Heart right ventricle (tissue), 16 donors: ENCODE measurements around the gene ST7. TPM values are rescaled to one million over a fixed set of nuclear protein-coding genes. Genes with fewer than 3 reads are reported as not detected.

Experiments used
- ATAC-seq, 8 donors: fragments of 200-7000 bp; cut with Tn5 transposase; one replicate each; pipeline ENCODE4 v1.9.1; 2020; ENCODE audit warnings: mild to moderate bottlenecking in 8 of 8, moderate library complexity in 8 of 8, moderate number of reproducible peaks in 1 of 8
- DNase-seq, 2 donors: peaks; one replicate each; pipeline ENCODE4 v3.0.0-alpha.2; 2020
- H3K27ac ChIP-seq, 10 donors: fragments of 200-600 bp; sonication (generic) in 2 of 10; one replicate each; pipeline versions ENCODE4 v1.5.0 to v1.8.0; 2020 to 2022; ENCODE audit warnings: mild to moderate bottlenecking in 3 of 10
- H3K27me3 ChIP-seq, 7 donors: fragments of 200-600 bp; one replicate each; pipeline ENCODE4 v1.8.0; 2021 to 2022; ENCODE audit warnings: mild to moderate bottlenecking in 2 of 7
- H3K36me3 ChIP-seq, 9 donors: fragments of 200-600 bp; sonication (generic) in 1 of 9; one replicate each; pipeline versions ENCODE4 v1.5.0 to v1.8.0; 2020 to 2022; ENCODE audit warnings: mild to moderate bottlenecking in 2 of 9
- H3K4me1 ChIP-seq, 9 donors: fragments of 200-600 bp; sonication (generic) in 1 of 9; one replicate each; pipeline versions ENCODE4 v1.5.0 to v1.8.0; 2020 to 2022; ENCODE audit warnings: mild to moderate bottlenecking in 4 of 9
- H3K4me3 ChIP-seq, 10 donors: fragments of 200-600 bp; sonication (generic) in 2 of 10; one replicate each; pipeline versions ENCODE4 v1.5.0 to v1.8.0; 2020 to 2022; ENCODE audit warnings: mild to moderate bottlenecking in 7 of 10, moderate library complexity in 2 of 10
- H3K9me3 ChIP-seq, 11 donors: fragments of 200-600 bp in 10 of 11; sonication (generic) in 2 of 11; one replicate each; pipeline versions ENCODE4 v1.5.0 to v1.8.0; 2013 to 2022; ENCODE audit warnings: mild to moderate bottlenecking in 2 of 11, control low read depth in 1 of 11, moderate library complexity in 1 of 11
- WGBS, 2 donors: extraction: QIAGEN DNeasy Blood & Tissue Kit; methylation state at CpG; one replicate each; pipeline ENCODE4 v1.1.7; 2013; ENCODE audit warnings: inconsistent platforms in 1 of 2; 5-methylcytosine and 5-hydroxymethylcytosine counted together
- intact Hi-C, 10 donors: fragments of 100-400 bp; cut with DNase I; formaldehyde crosslinking; loops; one replicate each; pipeline versions ENCODE4 v1.11.1 to v1.14.2; 2022
- polyA plus RNA-seq, 2 donors: library from polyadenylated mRNA; stranded (reverse); fragments of 200-250 nt; gene quantifications; one replicate each; pipeline ENCODE4 v1.2.3, GENCODE V29; 2013
- total RNA-seq, 10 donors: library from RNA; stranded (reverse); fragmentation: NEBNext Ultra II Directional in 3 of 10; extraction: Animal tissue kit (Norgen Biotek cat#: 25700) in 3 of 10; gene quantifications; one replicate each; pipeline versions ENCODE4 v1.2.1 to v1.2.4, GENCODE V29; 2021 to 2023
- TF ChIP-seq, protein P1 (sequence below), 9 donors: fragments of 200-600 bp; sonication (generic) in 2 of 9; IDR thresholded peaks; one replicate each; pipeline versions ENCODE4 v1.5.0 to v1.8.0; 2021 to 2022; ENCODE audit warnings: antibody characterized with exemption in 9 of 9, mild to moderate bottlenecking in 5 of 9, moderate library complexity in 1 of 9
- donor health status: Arrhythmogenic right ventricular cardiomyopathy.
- donor health status: ischemic (EF 13 %, LVEDD 7.1; RV severe dilation, severe dysfunction).
- donor health status: healthy with polysubstance abuse.
- donor health status: DM: no; HTN: yes; CAD: no.
- donor health status: DM: no; HTN: no; CAD: no.
- donor health status: ischemic (EF 25% LVEDD 6.9; RV normal size, moderate dysfunction).
- donor health status: ischemic (EF 25% LVEDD 5.7; RV mildly dilated, moderate dysfunction).
- donor health status: healthy.
- donor health status: DM: yes; HTN: yes; CAD: no.
- donor health status: Ischemic cardiomyopathy.
- donor health status: ischemic (EF 35%, LVEDD 5.7; RV mildly dilated, moderate dysfunction).
- donor health status: nonischemic (EF 11% LVEDD 7.7; RV severe dilation, severe dysfunction).
- donor health status: DM: yes; HTN: yes; CAD: no.
- donor health status: PGD.
- donor health status: ischemic (EF 29% LVEDD 5.4; RV normal size, mild dysfunction).
- donor health status: nonischemic (EF 23%, LVEDD 6.1; RV moderate dilation, normal function).

ST7 gene
- total and polyA plus RNA-seq, 12 donors = 20.1 to 40.2 (median 23.4) TPM

DNA sequence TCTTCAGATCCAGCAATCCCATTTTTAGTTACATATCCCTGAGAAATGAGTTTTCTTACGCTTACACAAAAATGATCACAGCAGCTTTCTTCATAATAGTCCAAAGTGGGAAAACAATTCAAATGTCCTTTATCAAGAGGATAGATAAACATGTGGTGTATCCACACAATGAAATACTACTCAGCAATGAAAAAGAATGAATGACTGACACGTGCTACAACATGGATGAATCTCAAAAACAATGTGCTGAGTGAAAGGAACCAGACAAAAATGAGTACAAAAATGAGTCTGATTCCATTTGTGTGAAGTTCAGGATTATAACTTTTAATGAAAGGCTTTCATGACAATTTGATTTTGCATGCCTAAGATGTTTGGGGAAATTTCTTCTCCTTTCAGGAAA is 230.4 kb downstream of the ST7 start:
- TF ChIP-seq, protein P1, sequence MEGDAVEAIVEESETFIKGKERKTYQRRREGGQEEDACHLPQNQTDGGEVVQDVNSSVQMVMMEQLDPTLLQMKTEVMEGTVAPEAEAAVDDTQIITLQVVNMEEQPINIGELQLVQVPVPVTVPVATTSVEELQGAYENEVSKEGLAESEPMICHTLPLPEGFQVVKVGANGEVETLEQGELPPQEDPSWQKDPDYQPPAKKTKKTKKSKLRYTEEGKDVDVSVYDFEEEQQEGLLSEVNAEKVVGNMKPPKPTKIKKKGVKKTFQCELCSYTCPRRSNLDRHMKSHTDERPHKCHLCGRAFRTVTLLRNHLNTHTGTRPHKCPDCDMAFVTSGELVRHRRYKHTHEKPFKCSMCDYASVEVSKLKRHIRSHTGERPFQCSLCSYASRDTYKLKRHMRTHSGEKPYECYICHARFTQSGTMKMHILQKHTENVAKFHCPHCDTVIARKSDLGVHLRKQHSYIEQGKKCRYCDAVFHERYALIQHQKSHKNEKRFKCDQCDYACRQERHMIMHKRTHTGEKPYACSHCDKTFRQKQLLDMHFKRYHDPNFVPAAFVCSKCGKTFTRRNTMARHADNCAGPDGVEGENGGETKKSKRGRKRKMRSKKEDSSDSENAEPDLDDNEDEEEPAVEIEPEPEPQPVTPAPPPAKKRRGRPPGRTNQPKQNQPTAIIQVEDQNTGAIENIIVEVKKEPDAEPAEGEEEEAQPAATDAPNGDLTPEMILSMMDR (IDR thresholded peaks at IDR 0.05) = no peak
- DNase-seq (no peak), ATAC-seq (no peak)
- Histone ChIP-seq H3K27ac (no peak overlapping the region), H3K4me1 (peaks cover 0 to 10% (median 0%) of the 10 kb centered on the region in 9 donors), H3K4me3 (no peak overlapping the region), H3K9me3 (no peaks in the 10 kb centered on the region), H3K27me3 (no peaks in the 10 kb centered on the region), H3K36me3 (peaks cover 0 to 4% (median 0%) of the 10 kb centered on the region in 9 donors)
- intact Hi-C loops = no loop called here
- 95% methylated on average over 2 of the region's 2 CpGs for WGBS, 2 donors

DNA sequence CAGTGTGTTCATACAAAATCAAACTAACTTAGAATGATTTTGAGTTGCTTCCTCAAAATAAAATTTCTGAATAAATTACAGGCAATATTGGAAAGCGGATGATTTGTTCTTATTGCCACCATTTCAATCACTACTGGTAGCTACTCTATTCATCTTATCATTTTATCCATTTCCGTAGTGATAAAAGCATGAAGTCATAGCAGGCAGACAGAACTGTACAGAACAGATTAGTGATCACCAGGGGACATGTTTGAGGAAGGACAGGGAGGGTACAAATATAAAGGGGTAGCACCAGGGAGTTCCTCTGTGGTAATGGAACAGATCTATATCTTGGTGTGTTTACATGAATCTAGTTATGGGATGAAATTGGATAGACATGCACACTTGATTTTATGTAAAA is 231.1 kb downstream of the ST7 start:
- intact Hi-C loops = no loop called here
- TF ChIP-seq, protein P1 (IDR thresholded peaks at IDR 0.05) = no peak
- no peak for ATAC-seq
- Histone ChIP-seq H3K4me1 (peaks cover 0 to 10% (median 0%) of the 10 kb centered on the region in 9 donors), H3K36me3 (peaks cover 0 to 6% (median 0%) of the 10 kb centered on the region in 9 donors), H3K27me3 (no peaks in the 10 kb centered on the region), H3K27ac (no peak overlapping the region), H3K4me3 (no peak overlapping the region), H3K9me3 (no peaks in the 10 kb centered on the region)
- WGBS, 2 donors = 83 to 85% methylated on average over 2 of the region's 2 CpGs
- no peak for DNase-seq

DNA sequence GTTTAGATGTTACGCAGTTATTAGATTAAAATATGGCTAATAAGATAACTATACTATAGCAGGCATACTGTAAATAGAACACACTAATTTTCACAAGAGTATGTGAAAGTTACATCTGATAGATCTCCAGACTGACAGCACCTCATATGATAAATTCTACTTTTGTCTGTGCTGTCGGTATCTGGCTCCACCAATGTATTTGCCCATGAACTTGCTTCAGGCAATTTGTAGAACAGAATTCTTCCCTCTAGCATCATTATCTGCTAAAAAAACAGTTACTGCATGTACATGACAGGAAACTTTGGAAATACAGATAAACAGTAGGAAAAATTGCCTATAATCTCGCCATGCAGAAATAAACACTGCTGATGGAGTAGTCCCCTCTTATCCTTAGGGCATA is 231.8 kb downstream of the ST7 start:
- Histone ChIP-seq H3K27me3 (no peaks in the 10 kb centered on the region), H3K36me3 (peaks cover 0 to 13% (median 0%) of the 10 kb centered on the region in 9 donors), H3K4me3 (no peak overlapping the region), H3K4me1 (peaks cover 0 to 10% (median 0%) of the 10 kb centered on the region in 9 donors), H3K27ac (no peak overlapping the region), H3K9me3 (no peaks in the 10 kb centered on the region)
- ATAC-seq (no peak), DNase-seq (no peak)
- intact Hi-C loops = no loop called here
- WGBS, 2 donors = 95 to 98% methylated on average over 3 of the region's 3 CpGs
- TF ChIP-seq, protein P1 (IDR thresholded peaks at IDR 0.05) = no peak

DNA sequence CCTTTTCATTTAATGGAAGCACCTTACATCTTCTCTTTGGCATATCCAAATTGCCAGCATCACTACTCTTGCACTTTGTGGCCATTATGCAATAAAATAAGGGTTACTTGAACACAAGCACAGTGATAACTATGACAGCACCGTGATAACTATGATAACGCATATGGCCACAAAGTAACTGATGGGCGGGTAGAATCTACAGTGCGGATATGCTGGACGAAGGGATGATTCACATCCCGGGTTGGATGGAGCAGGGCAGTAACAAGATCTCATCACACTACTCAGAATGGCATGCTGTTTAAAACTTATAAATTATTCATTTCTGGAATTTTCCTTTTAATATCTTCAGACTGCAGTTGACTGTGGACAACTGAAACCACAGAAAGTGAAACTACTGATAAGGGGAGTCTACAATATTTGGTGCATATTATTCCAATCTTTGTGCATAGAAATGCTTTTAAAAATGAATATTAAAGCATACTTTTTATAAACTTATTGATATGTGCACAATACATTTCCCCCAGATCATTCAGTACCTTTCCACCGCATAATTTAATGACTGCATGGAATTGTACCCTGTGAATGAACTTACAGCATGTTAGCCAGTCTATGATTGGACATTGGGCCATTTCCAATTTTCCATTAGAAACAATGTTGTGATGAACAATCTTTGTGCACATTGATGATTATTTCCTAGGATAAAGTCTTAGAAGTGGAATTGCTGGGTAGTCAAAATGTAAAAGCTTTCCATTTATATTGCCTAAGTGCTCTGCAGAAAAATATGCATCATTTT is 233.1 kb downstream of the ST7 start:
- ATAC-seq = no peak
- no peak for DNase-seq
- intact Hi-C loops = no loop called here
- TF ChIP-seq, protein P1 (IDR thresholded peaks at IDR 0.05) = no peak
- H3K27me3 ChIP-seq = no peaks in the 10 kb centered on the region
- peaks cover 0 to 24% (median 0%) of the 10 kb centered on the region in 9 donors for H3K36me3 ChIP-seq
- WGBS, 2 donors = 88% methylated on average over 7 of the region's 7 CpGs
- H3K4me1 ChIP-seq = peaks cover 0 to 10% (median 0%) of the 10 kb centered on the region in 9 donors
- H3K4me3 ChIP-seq = no peak overlapping the region
- no peak overlapping the region for H3K27ac ChIP-seq
- H3K9me3 ChIP-seq = no peaks in the 10 kb centered on the region
